ENCODE measurements around the gene WDR83. TPM values are rescaled to one million over a fixed set of nuclear protein-coding genes. Genes with fewer than 3 reads are reported as not detected.

The WDR83 gene
- total and polyA plus RNA-seq, 2 of the 8 experiments (the other 6 are each of a cell fraction or from before 2014, with no cell fraction given): 12.6 to 15.3 TPM

DNA sequence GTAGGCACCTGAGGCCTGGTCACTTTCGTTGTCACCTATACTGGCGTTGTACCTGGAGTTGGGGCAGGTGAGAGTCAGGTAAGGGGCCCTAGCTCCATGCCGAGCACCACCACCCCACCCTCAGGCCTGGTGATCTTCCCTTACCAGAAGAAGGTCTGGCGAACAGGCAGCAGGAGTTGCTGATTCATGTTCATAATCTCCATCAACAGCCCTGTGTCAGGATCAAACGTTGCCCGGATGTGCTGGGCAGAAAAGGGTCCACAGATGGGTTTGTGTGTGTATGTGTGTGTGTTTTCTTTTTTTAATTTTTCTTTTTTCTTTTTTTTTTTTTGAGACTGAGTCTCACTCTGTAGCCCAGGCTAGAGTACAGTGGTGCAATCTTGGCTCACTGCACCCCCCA, 14.4 kb upstream of the WDR83 start:
- CTCF ChIA-PET (ENCODE audit: partially characterized antibody): interaction anchor here (1.2 kb wide), 1 partner anchor 12 kb away, joined by 3 read pairs; no protein-coding TSS in a partner anchor
- H2BK120ac ChIP-seq (replicated peaks; ENCODE audit: low read depth, low read length): no peak overlapping the region
- no peak overlapping the region for H2AK5ac ChIP-seq (ENCODE audit: low read depth, low read length)
- WGBS, 2 experiments (ENCODE audit: extremely low coverage in 1 of 2, insufficient coverage in 1 of 2, insufficient read length in 1 of 2, insufficient replicate concordance in 2 of 2, low coverage in 1 of 2, low lambda C conversion rate in 2 of 2, missing lambda C conversion rate in 1 of 2): 86% methylated on average over 6 of the region's 6 CpGs; no CpG with 5 or more reads in 1 of the 2 experiments
- no peak for DNase-seq (ENCODE audit: low read depth in 1 of 2, low spot score in 2 of 2)
- peaks cover 0 to 4% (median 3%) of the 10 kb centered on the region in 4 experiments; a peak in 5 of 7 replicates for H3K4me1 ChIP-seq (replicated peaks in 1 of 4; ENCODE audit: control insufficient read depth in 3 of 4, insufficient read depth in 4 of 4, low read length in 3 of 4)
- POLR2A ChIA-PET (ENCODE audit: partially characterized antibody): interaction anchor here (1.0 to 1.4 kb wide), 2 partner anchors 12 to 21 kb away, joined by 3 to 4 read pairs; no protein-coding TSS in a partner anchor
- no peak overlapping the region for H2AFZ ChIP-seq (ENCODE audit: low read length)
- H4K8ac ChIP-seq (ENCODE audit: extremely low read depth, insufficient read depth, low read length): no peak overlapping the region
- H3K27me3 ChIP-seq (replicated peaks in 1 of 4; ENCODE audit: control insufficient read depth in 3 of 4, extremely low read depth in 1 of 4, insufficient read depth in 3 of 4, low read length in 3 of 4): no peaks in the 10 kb centered on the region
- TF ChIP-seq POLR2A (IDR thresholded peaks at IDR 0.05; ENCODE audit: control extremely low read depth in 1 of 2, low read depth in 2 of 2, low read length in 2 of 2): no peak
- no peak for TF ChIP-seq KDM1A (IDR thresholded peaks at IDR 0.05; ENCODE audit: borderline replicate concordance, low read length)
- TF ChIP-seq ASH2L (IDR thresholded peaks at IDR 0.05; ENCODE audit: low read length): no peak
- no peak for TF ChIP-seq CBX5 (IDR thresholded peaks at IDR 0.05; ENCODE audit: low read depth, low read length)
- no peak for TF ChIP-seq SRF (IDR thresholded peaks at IDR 0.05; ENCODE audit: low read depth, low read length)
- TF ChIP-seq JUN (IDR thresholded peaks at IDR 0.05; ENCODE audit: low read depth, low read length): no peak
- no peak for TF ChIP-seq ZNF274 (IDR thresholded peaks at IDR 0.05; ENCODE audit: borderline replicate concordance, extremely low read depth, low read length)
- TF ChIP-seq BCL11A (IDR thresholded peaks at IDR 0.05; ENCODE audit: low read depth in 2 of 2, low read length in 2 of 2): no peak
- no peak overlapping the region for H3K14ac ChIP-seq (ENCODE audit: insufficient read length)
- H4K5ac ChIP-seq (ENCODE audit: insufficient read length, low read depth, low read length): no peak overlapping the region
- no peak overlapping the region for H3K4ac ChIP-seq (replicated peaks; ENCODE audit: insufficient read length, low read depth, low read length)
- H3K9ac ChIP-seq (replicated peaks in 1 of 4; ENCODE audit: extremely low read depth in 1 of 4, low read depth in 3 of 4, low read length in 3 of 4): no peak overlapping the region
- H3K4me3 ChIP-seq (ENCODE audit: extremely low read depth in 1 of 4, insufficient read depth in 2 of 4, low read depth in 3 of 4, low read length in 4 of 4): no peak overlapping the region
- no peak for FAIRE-seq
- no peak overlapping the region for H3K23ac ChIP-seq (ENCODE audit: insufficient read length)
- no peak overlapping the region for H2BK15ac ChIP-seq (ENCODE audit: low read length)
- H3K56ac ChIP-seq (replicated peaks; ENCODE audit: insufficient read length, low read depth, low read length): no peak overlapping the region
- peaks cover 3 to 12% (median 7%) of the 10 kb centered on the region in 4 experiments; a peak in 6 of 8 replicates for H3K36me3 ChIP-seq (ENCODE audit: control insufficient read depth in 2 of 4, insufficient read depth in 4 of 4, low read length in 3 of 4)
- H4K20me1 ChIP-seq (replicated peaks in 1 of 2; ENCODE audit: control insufficient read depth in 1 of 2, insufficient read depth in 2 of 2, low read length in 2 of 2): peaks cover 0 to 3% of the 10 kb centered on the region in 2 experiments
- no peak overlapping the region for H2BK5ac ChIP-seq (ENCODE audit: low read depth, low read length)
- no peak overlapping the region for H3K27ac ChIP-seq (ENCODE audit: low read depth, low read length)
- H3K18ac ChIP-seq (ENCODE audit: extremely low read depth, low read length): no peak overlapping the region
- peaks cover 0 to 4% of the 10 kb centered on the region in 2 experiments; a peak in 1 of 4 replicates for H3K9me3 ChIP-seq (ENCODE audit: insufficient read depth in 2 of 2, low read depth in 1 of 2, low read length in 1 of 2)
- no peaks in the 10 kb centered on the region for H3K79me2 ChIP-seq (ENCODE audit: control insufficient read depth in 1 of 2, insufficient read depth in 2 of 2, low read length in 2 of 2)
- H2BK12ac ChIP-seq (ENCODE audit: low read depth, low read length): no peak overlapping the region
- H3K23me2 ChIP-seq (ENCODE audit: low read depth, low read length): no peaks in the 10 kb centered on the region
- no peak overlapping the region for H2BK20ac ChIP-seq (ENCODE audit: low read length)
- no peak overlapping the region for H4K91ac ChIP-seq (replicated peaks; ENCODE audit: insufficient read length, low read length)
- H3K79me1 ChIP-seq (ENCODE audit: low read depth, low read length): no peaks in the 10 kb centered on the region
- H3K4me2 ChIP-seq (ENCODE audit: insufficient read depth in 1 of 2, low read depth in 2 of 2, low read length in 2 of 2): no peak overlapping the region

Measured in H1 (cell line).